Esophagus muscularis mucosa (tissue), 4 donors: ENCODE data around the gene POC5. TPM values are rescaled to one million over a fixed set of nuclear protein-coding genes. Genes with fewer than 3 reads are reported as not detected.
"Not testable (repeated sequence)": the region's sequence is repeated elsewhere in the genome, so short reads cannot be mapped to it uniquely, and the experiment has no call there.

ENCODE experiments used
- DNase-seq: peaks from one replicate; pipeline ENCODE4 v3.0.0-alpha.2; 2017; ENCODE audit errors: extremely low spot score
- H3K27ac ChIP-seq, 4 donors: fragments of 200-600 bp; sonication (generic); replicated peaks in 1 of 4; 1 replicate in 3 of 4; 2 replicates in 1 of 4; pipeline ENCODE4 v1.5.1; 2016 to 2019; ENCODE audit warnings: mild to moderate bottlenecking in 1 of 4
- H3K27me3 ChIP-seq, 4 donors: fragments of 200-600 bp; sonication (generic); one replicate each; pipeline versions ENCODE4 v1.5.1 to v1.6.0; 2016 to 2019
- H3K36me3 ChIP-seq, 4 donors: fragments of 200-600 bp; sonication (generic); one replicate each; pipeline ENCODE4 v1.5.1; 2016 to 2019
- H3K4me1 ChIP-seq, 4 donors: fragments of 200-600 bp; sonication (generic); one replicate each; pipeline ENCODE4 v1.5.1; 2016 to 2019
- H3K4me3 ChIP-seq, 4 donors: fragments of 200-600 bp; sonication (generic); 1 replicate in 2 of 4; 2 replicates in 2 of 4; pipeline ENCODE4 v1.5.1; 2016 to 2019; ENCODE audit warnings: mild to moderate bottlenecking in 4 of 4, moderate library complexity in 1 of 4
- H3K9me3 ChIP-seq, 4 donors: fragments of 200-600 bp; sonication (generic); 1 replicate in 3 of 4; 2 replicates in 1 of 4; pipeline ENCODE4 v1.5.1; 2016 to 2019
- CTCF ChIP-seq, 3 experiments: fragments of 200-600 bp in 2 of 3; fragments of 450-650 bp in 1 of 3; sonication (generic) in 2 of 3; IDR thresholded peaks; one replicate each; pipeline ENCODE4 v1.5.1; 2017 to 2019; ENCODE audit warnings: antibody characterized with exemption in 3 of 3, mild to moderate bottlenecking in 2 of 3, moderate library complexity in 1 of 3
- EP300 ChIP-seq: sonication (generic); formaldehyde crosslinking; IDR thresholded peaks from one replicate; pipeline ENCODE4 v1.6.1; 2017; ENCODE audit warnings: antibody characterized with exemption
- POLR2A ChIP-seq: fragments of 450-650 bp; IDR thresholded peaks from one replicate; pipeline ENCODE4 v1.6.1; 2017; ENCODE audit warnings: antibody characterized with exemption, moderate library complexity, mild to moderate bottlenecking, low read depth
- POLR2AphosphoS5 ChIP-seq, 2 donors: sonication (generic); formaldehyde crosslinking; IDR thresholded peaks; one replicate each; pipeline ENCODE4 v1.6.1; 2017; ENCODE audit warnings: antibody characterized with exemption in 2 of 2
- WGBS: methylation state at CpG from one replicate; pipeline ENCODE4 v1.1.5; 2018; 5-methylcytosine and 5-hydroxymethylcytosine counted together
- intact Hi-C: fragments of 100-400 bp; cut with DNase I; formaldehyde crosslinking; loops from one replicate; pipeline ENCODE4 v1.15.1; 2023
- total RNA-seq, 4 donors: library from RNA; depleted of rRNA; stranded (reverse); fragments of >200 nt; gene quantifications; one replicate each; pipeline versions ENCODE4 v1.1.0 to v1.2.1, GENCODE V29; 2016

POC5 gene
- total RNA-seq, 4 donors from 2014 or later = 6.0 to 13.7 (median 8.0) TPM

- no peak for DNase-seq
- H3K9me3 ChIP-seq = no peaks in the 10 kb centered on the region
- WGBS = 83% methylated on average over 1 of the region's 1 CpG
- intact Hi-C loops = no loop called here
- no peak for TF ChIP-seq POLR2AphosphoS5 (IDR thresholded peaks at IDR 0.05)
- TF ChIP-seq CTCF (IDR thresholded peaks at IDR 0.05) = no peak
- H3K27ac ChIP-seq = no peak overlapping the region
- no peaks in the 10 kb centered on the region for H3K27me3 ChIP-seq
- no peak overlapping the region for H3K4me3 ChIP-seq
- no peaks in the 10 kb centered on the region for H3K4me1 ChIP-seq
- peaks cover 10 to 40% (median 20%) of the 10 kb centered on the region in 4 donors for H3K36me3 ChIP-seq
These were observed 9.2 kb downstream of the POC5 start for GRCh38 chr5:75707911-75708509.

GRCh38 chr5:75706775-75707174 lies 10.5 kb downstream of the POC5 start:
- TF ChIP-seq CTCF (IDR thresholded peaks at IDR 0.05) (no peak), POLR2A (no peak), EP300 (no peak), POLR2AphosphoS5 (IDR thresholded peaks at IDR 0.05) (no peak)
- intact Hi-C loops = no loop called here
- DNase-seq = no peak
- Histone ChIP-seq H3K4me1 (no peaks in the 10 kb centered on the region), H3K4me3 (no peak overlapping the region), H3K36me3 (peaks cover 16 to 53% (median 30%) of the 10 kb centered on the region in 4 donors), H3K9me3 (no peaks in the 10 kb centered on the region), H3K27me3 (no peaks in the 10 kb centered on the region), H3K27ac (no peak overlapping the region)
- WGBS = 87% methylated on average over 3 of the region's 3 CpGs

GRCh38 chr5:75706016-75706415 lies 11.2 kb downstream of the POC5 start:
- H3K4me1 ChIP-seq = no peaks in the 10 kb centered on the region
- no peak overlapping the region for H3K27ac ChIP-seq
- no peak for TF ChIP-seq EP300
- no peak for TF ChIP-seq POLR2AphosphoS5 (IDR thresholded peaks at IDR 0.05)
- no peak for TF ChIP-seq CTCF (IDR thresholded peaks at IDR 0.05)
- TF ChIP-seq POLR2A = no peak
- intact Hi-C loops = no loop called here
- H3K9me3 ChIP-seq = no peaks in the 10 kb centered on the region
- 87% methylated on average over 1 of the region's 1 CpG for WGBS
- no peak overlapping the region for H3K4me3 ChIP-seq
- DNase-seq = no peak
- peaks cover 16 to 55% (median 31%) of the 10 kb centered on the region in 4 donors for H3K36me3 ChIP-seq
- H3K27me3 ChIP-seq = no peaks in the 10 kb centered on the region

- no peak for DNase-seq
- H3K4me1 ChIP-seq = no peaks in the 10 kb centered on the region
- no peak overlapping the region for H3K27ac ChIP-seq
- 82% methylated on average over 4 of the region's 4 CpGs for WGBS
- intact Hi-C loops = no loop called here
- H3K4me3 ChIP-seq = no peak overlapping the region
- H3K9me3 ChIP-seq = no peaks in the 10 kb centered on the region
- H3K36me3 ChIP-seq = peaks cover 16 to 40% (median 29%) of the 10 kb centered on the region in 4 donors
- TF ChIP-seq EP300 (no peak), POLR2A (no peak), POLR2AphosphoS5 (IDR thresholded peaks at IDR 0.05) (no peak), CTCF (IDR thresholded peaks at IDR 0.05) (no peak)
- H3K27me3 ChIP-seq = no peaks in the 10 kb centered on the region
These were observed 15.4 kb downstream of the POC5 start for GRCh38 chr5:75701856-75702255.

GRCh38 chr5:75695472-75696351 lies 21.5 kb downstream of the POC5 start:
- H3K27me3 ChIP-seq, H3K4me3 ChIP-seq, H3K4me1 ChIP-seq, H3K9me3 ChIP-seq, H3K27ac ChIP-seq, DNase-seq, intact Hi-C loops: not testable (repeated sequence)
- peaks cover 8 to 18% (median 12%) of the 10 kb centered on the region in 4 donors for H3K36me3 ChIP-seq
- WGBS = 93% methylated on average over 21 of the region's 22 CpGs
